AML-193 (cell line): ENCODE data around the gene MEF2A.

Source experiments
- DNase-seq, 2 experiments: peaks; one replicate each; lab custom pipeline; 2025; lab: John Stamatoyannopoulos, UW

Gene MEF2A

DNA sequence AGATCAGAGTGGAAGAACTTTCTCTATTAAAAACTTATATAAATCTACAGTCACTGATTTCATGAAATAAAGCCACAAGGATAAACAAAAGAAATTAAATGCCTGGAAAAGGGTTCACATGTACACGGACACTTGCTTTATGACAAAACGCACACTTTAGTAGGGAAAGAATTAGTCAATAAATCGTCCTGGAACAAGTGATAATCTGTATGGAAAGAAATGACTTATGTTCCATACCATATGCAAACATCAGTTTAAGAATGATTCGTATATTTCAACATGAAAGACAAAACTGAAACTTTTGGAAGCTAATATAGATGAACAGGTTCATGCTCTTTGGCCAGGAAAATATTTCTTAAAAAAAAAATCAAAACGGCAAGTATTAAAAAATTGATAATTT, 40.2 kb downstream of the MEF2A start:
- no peak for DNase-seq

DNA sequence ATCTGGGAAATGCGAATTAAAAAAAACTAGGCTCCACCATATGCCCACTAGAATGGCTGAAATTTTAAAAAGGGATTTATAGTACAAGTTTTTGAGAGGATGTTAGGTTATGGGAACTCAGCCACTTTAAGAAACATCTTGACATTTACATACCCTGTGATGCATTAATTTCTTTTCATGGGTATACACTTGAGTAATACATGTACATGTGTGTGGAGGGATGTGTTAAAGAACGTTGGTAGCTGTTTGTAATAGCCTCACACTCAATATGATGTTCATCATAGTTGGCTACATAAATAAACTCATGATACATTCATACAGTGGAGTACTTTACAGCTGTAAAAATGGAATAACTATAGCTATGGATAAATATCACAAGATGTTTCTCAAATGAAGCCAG, 40.9 kb downstream of the MEF2A start:
- no peak for DNase-seq

GRCh38 chr15:99613481-99613880, 47.7 kb downstream of the MEF2A start:
- no peak for DNase-seq

DNA sequence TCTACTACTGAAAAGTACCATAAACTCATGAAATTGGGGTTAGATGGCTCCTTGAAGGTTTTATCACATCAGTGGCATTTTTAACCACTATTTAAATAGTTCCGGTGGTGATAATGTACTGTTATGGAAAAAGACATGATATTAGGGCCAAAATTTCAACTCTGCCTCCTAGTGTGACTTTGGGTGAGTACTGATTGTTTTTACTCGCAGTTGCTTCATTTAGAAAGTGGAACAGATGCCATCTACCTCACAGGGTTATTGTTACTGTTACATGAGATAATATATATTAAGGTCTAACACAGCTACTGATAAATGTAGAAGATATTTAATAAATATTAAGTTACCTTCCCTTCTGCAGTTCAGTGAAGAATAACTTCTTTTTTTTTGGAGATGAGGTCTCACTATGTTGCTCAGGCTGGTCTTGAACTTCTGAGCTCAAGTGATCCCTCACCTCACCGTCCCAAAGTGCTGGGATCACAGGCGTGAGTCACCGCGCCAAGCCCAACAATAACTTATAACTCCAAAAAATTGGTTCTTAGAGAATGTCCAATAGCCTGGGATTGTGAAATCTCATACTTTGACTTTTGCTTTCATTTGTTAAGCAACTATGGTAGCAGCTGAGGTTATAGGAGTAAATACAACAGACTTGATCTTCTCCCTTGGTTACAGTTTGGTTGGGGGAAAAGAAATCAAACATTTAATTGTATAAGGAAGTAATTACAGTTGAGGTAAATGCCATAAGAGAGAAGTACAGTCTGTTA, 48.3 kb downstream of the MEF2A start:
- peak; percentile 27 to 53 for DNase-seq

- peak; percentile 79 to 86 for DNase-seq
Observed at GRCh38 chr15:99614749-99615288, 49.0 kb downstream of the MEF2A start.

GRCh38 chr15:99615460-99615859, 49.7 kb downstream of the MEF2A start:
- DNase-seq: no peak

DNA sequence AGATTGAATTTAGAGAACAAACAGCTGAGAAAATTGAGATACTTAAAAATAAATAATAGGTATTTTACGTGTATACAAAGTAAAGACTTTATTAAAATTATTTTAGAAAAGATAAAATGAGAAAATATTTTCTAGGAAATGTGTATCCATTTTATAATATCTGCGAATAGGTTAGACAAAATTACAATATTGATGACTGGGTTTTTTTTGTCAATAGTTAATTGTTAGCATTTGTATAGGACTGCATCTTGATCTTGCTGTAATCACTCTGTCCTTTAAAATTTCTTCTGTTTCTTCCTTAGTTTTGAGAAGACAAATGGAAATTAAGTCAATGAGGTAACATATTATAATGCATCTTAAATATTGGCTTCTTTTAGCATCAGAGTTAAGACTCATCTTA, 50.3 kb downstream of the MEF2A start:
- DNase-seq: no peak

GRCh38 chr15:99616773-99617342, 51.1 kb downstream of the MEF2A start:
- DNase-seq: no peak

GRCh38 chr15:99618941-99619411, 53.2 kb downstream of the MEF2A start:
- no peak for DNase-seq

- DNase-seq: peak; percentile 55 to 57
Observed at GRCh38 chr15:99619712-99620111, 53.9 kb downstream of the MEF2A start.

DNA sequence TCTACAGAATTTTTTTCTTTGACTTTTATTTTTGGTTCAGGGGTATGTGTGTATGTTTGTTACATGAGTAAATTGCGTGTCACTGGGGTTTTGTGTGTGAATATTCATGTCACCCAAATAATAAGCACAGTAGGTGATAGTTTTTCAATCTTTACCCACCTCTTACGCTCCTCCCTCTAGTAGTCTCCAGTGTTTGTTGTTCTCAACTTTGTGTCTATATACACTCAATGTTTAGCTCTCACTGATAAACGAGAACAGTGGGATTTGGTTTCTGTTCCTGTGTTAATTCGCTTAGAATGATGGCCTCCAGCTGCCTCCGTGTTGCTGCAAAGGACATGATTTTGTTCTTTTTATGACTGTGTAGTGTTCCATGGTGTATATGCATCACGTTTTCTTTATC, 54.4 kb downstream of the MEF2A start:
- no peak for DNase-seq

- no peak for DNase-seq
Observed at GRCh38 chr15:99621767-99622166, 56.0 kb downstream of the MEF2A start.

DNA sequence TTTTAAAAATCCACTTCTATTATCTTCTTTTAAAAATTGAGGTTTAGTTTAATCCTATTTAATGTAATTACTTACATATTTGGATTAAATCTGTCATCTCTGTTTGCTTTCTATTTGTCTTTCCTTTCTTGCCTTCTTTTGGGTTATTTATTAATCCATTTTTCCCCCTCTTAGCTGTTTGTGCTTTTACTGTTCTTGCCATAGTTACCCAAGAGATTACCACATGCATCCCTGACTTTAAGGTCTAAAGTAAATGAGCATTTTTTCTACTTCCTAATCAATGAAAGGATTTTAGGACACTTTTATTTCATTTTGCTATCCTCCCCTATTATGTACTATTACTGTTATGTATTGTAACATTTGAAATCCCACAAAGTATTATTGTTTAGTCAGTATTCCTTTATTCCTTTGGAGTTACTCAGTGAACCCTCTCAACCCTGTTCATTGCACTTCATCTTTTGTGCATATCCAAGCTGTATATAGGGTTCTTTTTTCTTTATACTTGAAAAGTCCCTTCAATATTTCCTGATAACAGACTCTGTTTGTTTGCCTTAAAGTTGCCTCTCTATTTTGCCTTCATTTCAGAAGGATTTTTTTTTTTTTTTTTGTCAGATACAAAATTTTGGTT, 62.7 kb downstream of the MEF2A start:
- DNase-seq: no peak

DNA sequence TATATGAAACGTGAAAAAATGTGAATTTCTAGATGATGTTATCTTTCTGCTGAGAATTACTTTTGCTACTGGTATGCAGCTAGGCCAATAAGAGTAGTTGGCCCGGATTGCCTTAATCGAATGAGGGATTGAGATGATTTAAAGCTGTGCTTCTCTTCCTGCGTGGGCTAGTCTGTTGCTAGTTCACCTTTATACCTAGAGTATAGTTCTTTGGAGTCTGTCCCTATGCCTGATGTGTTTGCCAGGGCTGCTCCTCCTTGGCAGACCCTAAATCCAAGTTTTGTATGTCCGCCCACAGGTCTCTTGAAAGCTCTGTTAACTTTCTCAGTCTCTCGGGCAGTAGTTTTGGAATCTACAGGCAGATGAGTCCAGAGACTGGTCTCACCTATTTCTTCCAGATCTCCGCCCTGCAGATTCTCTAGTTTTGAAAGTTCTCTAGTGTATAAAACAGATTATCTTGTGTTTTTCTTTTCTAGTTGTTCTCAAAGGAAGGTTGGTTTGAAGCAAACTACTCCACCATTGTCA, 64.9 kb downstream of the MEF2A start:
- DNase-seq: no peak

- peak; percentile 46 to 55 for DNase-seq
Observed at GRCh38 chr15:99631255-99631654, 65.5 kb downstream of the MEF2A start.

DNA sequence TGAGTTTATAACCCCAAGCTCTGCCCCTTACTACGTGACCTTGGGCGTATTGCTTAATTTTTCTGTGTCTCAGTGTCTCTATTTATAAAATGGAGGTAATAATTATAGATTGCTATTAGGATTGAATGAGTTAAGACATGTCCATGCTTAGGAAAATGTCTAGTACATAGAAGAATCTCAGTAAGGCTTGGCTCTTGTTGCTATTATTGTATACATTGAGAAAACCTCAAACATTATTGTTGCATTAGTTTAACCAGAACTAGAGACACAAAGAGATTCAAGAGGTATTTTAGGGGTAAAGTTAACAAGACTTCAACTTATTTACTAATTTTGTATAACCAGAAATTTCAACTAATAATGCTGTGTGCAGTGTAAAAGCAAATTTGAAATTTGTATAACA, 66.7 kb downstream of the MEF2A start:
- DNase-seq: no peak

GRCh38 chr15:99633655-99634054, 67.9 kb downstream of the MEF2A start:
- DNase-seq: no peak

DNA sequence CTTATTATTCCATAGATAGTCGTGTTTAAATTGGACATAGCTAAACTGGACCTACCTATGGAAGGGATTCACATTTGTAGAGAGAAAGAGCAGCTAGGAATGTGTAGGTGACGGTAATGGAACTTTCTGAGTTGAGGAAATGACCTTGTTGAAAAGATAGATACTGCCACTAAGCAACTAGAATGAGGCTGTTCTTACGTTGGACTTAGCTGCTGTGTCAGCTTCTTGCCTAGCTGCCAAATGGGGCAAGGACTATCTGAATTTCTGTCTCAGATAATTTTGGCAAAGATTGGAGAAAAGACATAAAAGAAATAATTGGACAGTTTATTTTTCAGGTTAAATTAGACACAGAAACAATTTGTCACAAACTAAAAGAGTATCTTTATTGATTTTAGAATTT, 68.8 kb downstream of the MEF2A start:
- DNase-seq: no peak

DNA sequence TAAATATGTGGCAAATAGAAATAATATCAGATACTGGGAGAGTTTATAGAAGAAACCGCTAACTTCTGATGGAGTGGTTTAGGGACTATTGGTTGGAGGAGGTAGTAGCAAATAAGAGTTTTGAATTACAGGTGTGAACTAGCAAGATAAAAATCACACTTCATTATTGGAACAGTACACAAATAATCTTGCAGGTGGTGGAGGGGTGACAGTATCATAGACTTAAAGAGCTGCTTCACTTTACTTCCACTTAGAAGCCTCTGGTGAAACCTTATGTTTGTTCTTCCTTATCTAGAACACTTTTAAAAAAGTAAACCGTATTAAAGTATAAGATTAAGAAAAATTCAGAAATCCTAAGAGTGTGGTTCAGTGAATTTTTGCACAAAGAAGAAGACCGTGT, 69.4 kb downstream of the MEF2A start:
- DNase-seq: no peak

DNA sequence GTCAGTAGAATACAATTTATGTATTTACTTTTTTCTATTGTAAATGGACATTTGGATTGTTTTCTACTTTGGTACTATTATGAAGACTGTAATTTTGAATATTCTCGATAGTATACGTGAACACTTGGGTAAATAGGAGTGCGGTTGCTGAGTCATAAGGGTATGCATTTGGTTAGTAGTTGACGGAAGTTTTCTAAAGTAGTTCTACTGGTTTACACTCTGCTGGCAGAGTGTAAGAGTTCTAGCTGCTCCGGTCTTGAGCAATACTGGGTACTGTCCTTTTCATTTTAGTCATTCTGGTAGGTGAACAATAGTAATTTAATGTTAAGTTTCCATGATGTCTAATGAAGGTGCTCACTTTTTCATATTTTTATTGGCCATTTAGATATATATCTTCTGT, 70.0 kb downstream of the MEF2A start:
- no peak for DNase-seq

GRCh38 chr15:99644913-99645542, 79.2 kb downstream of the MEF2A start:
- no peak for DNase-seq

GRCh38 chr15:99645543-99645935, 79.8 kb downstream of the MEF2A start:
- DNase-seq: no peak
